B cell (primary cell): ENCODE measurements around the gene DNAL1. TPM values are rescaled to one million over a fixed set of nuclear protein-coding genes. Genes with fewer than 3 reads are reported as not detected.

ENCODE experiments used
- ATAC-seq: fragments of 200-7000 bp; cut with Tn5 transposase; one replicate; pipeline ENCODE4 v1.10.0; 2021; ENCODE audit warnings: low read depth, mild to moderate bottlenecking, moderate number of reproducible peaks, moderate library complexity
- CTCF ChIA-PET: fragments of 350-600 bp; sonication (Branson Sonifier 250); formaldehyde crosslinking; loops from one replicate; lab custom pipeline; 2021; ENCODE audit warnings: antibody characterized with exemption, inconsistent platforms; lab: Charles Lee
- POLR2A ChIA-PET: fragments of 350-600 bp; sonication (Branson Sonifier 250); formaldehyde crosslinking; loops from one replicate; lab custom pipeline; 2021; ENCODE audit warnings: antibody characterized with exemption; lab: Charles Lee
- DNase-seq: peaks from one replicate; pipeline ENCODE4 v3.0.0; 2013
- H2AFZ ChIP-seq: 2 replicates; pipeline ENCODE4 v1.6.1; 2012; ENCODE audit warnings: mild to moderate bottlenecking, low read depth, low read length; ENCODE audit not compliant: insufficient read depth, poor library complexity, severe bottlenecking
- H3K27ac ChIP-seq, 2 donors: 1 replicate in 1 of 2; 2 replicates in 1 of 2; pipeline ENCODE4 v1.5.1; 2012 to 2013; ENCODE audit warnings: low read length in 2 of 2, mild to moderate bottlenecking in 2 of 2, moderate library complexity in 1 of 2
- H3K27me3 ChIP-seq, 4 experiments: fragments of 200-600 bp in 1 of 4; sonication (generic) in 1 of 4; replicated peaks in 1 of 4; 1 replicate in 2 of 4; 2 replicates in 2 of 4; pipeline versions ENCODE4 v1.6.1 to v1.7.0; 2013 to 2016; ENCODE audit warnings: low read length in 3 of 4, mild to moderate bottlenecking in 2 of 4, mixed read lengths in 1 of 4, moderate library complexity in 1 of 4; ENCODE audit not compliant: insufficient read depth in 4 of 4, control insufficient read depth in 3 of 4; ENCODE audit errors: control extremely low read depth in 1 of 4
- H3K36me3 ChIP-seq, 2 experiments: replicated peaks in 1 of 2; 1 replicate in 1 of 2; 2 replicates in 1 of 2; pipeline versions ENCODE4 v1.6.1 to v1.7.1; 2013; ENCODE audit warnings: low read length in 1 of 2; ENCODE audit not compliant: insufficient read depth in 2 of 2, control insufficient read depth in 1 of 2; ENCODE audit errors: control extremely low read depth in 1 of 2, extremely low read depth in 1 of 2
- H3K4me1 ChIP-seq, 2 donors: fragments of 200-600 bp in 1 of 2; sonication (generic) in 1 of 2; 1 replicate in 1 of 2; 2 replicates in 1 of 2; pipeline versions ENCODE4 v1.5.1 to v1.6.1; 2013 to 2017; ENCODE audit warnings: low read length in 2 of 2; ENCODE audit not compliant: control insufficient read depth in 2 of 2, insufficient read depth in 2 of 2
- H3K4me2 ChIP-seq: replicated peaks from 2 replicates; pipeline ENCODE3; 2012; ENCODE audit warnings: mild to moderate bottlenecking, low read depth, low read length; ENCODE audit not compliant: poor library complexity, severe bottlenecking
- H3K4me3 ChIP-seq, 5 experiments: fragments of 200-600 bp in 1 of 5; sonication (generic) in 1 of 5; 1 replicate in 3 of 5; 2 replicates in 2 of 5; pipeline versions ENCODE4 v1.5.1 to v1.7.0; 2011 to 2016; ENCODE audit warnings: low read length in 4 of 5, mild to moderate bottlenecking in 4 of 5, low read depth in 2 of 5, control low read depth in 1 of 5, moderate library complexity in 1 of 5; ENCODE audit not compliant: insufficient read depth in 1 of 5; ENCODE audit errors: control extremely low read depth in 1 of 5, extremely low read depth in 1 of 5
- H3K79me2 ChIP-seq: fragments of 200-600 bp; sonication (generic); one replicate; pipeline ENCODE4 v1.6.0; 2016; ENCODE audit warnings: low read length; ENCODE audit not compliant: control insufficient read depth, insufficient read depth
- H3K9ac ChIP-seq: fragments of 200-600 bp; sonication (generic); 2 replicates; pipeline ENCODE4 v1.6.1; 2017; ENCODE audit warnings: mild to moderate bottlenecking, low read length, moderate library complexity
- H3K9me3 ChIP-seq, 3 donors: one replicate each; pipeline versions ENCODE4 v1.6.1 to v1.7.1; 2013; ENCODE audit warnings: low read length in 2 of 3; ENCODE audit not compliant: control insufficient read depth in 2 of 3, insufficient read depth in 1 of 3; ENCODE audit errors: control extremely low read depth in 1 of 3
- H4K20me1 ChIP-seq: 2 replicates; pipeline ENCODE4 v1.6.0; 2012; ENCODE audit warnings: mild to moderate bottlenecking, low read length; ENCODE audit not compliant: insufficient read depth, control insufficient read depth, poor library complexity, severe bottlenecking
- H3K27ac Mint-ChIP-seq: one replicate; pipeline ENCODE4 v1.8.0; 2021; ENCODE audit warnings: mixed read lengths
- H3K27me3 Mint-ChIP-seq: one replicate; pipeline ENCODE4 v1.8.0; 2021; ENCODE audit warnings: mixed read lengths
- H3K4me1 Mint-ChIP-seq: one replicate; pipeline ENCODE4 v1.8.0; 2021; ENCODE audit warnings: mixed read lengths
- H3K4me3 Mint-ChIP-seq: one replicate; pipeline ENCODE4 v1.8.0; 2021; ENCODE audit warnings: mixed read lengths
- H3K9me3 Mint-ChIP-seq: one replicate; pipeline ENCODE4 v1.8.0; 2022; ENCODE audit warnings: mixed read lengths; ENCODE audit not compliant: insufficient read depth
- CTCF ChIP-seq: fragments of 200-600 bp; IDR thresholded peaks from one replicate; pipeline ENCODE4 v1.8.0; 2022; ENCODE audit warnings: antibody characterized with exemption, mild to moderate bottlenecking
- EZH2 ChIP-seq: IDR thresholded peaks from 2 replicates; pipeline ENCODE4 v1.6.1; 2012; ENCODE audit warnings: borderline replicate concordance, low read depth, mild to moderate bottlenecking, moderate library complexity, low read length; ENCODE audit not compliant: insufficient read depth, poor library complexity, severe bottlenecking
- WGBS: methylation state at CpG from one replicate; pipeline ENCODE4 v1.1.5; 2013; ENCODE audit warnings: missing lambda C conversion rate; ENCODE audit not compliant: insufficient coverage; 5-methylcytosine and 5-hydroxymethylcytosine counted together
- intact Hi-C: fragments of 100-400 bp; cut with micrococcal nuclease; formaldehyde crosslinking; loops from one replicate; pipeline ENCODE4 v1.10.0; 2022
- polyA plus RNA-seq: library from polyadenylated mRNA; depleted of rRNA; stranded (reverse); fragments of >200 nt; gene quantifications from 2 replicates; pipeline ENCODE4 v1.2.3, GENCODE V29; 2012
- total RNA-seq, 2 donors: library from RNA; stranded (reverse); fragments of 120-200 nt in 1 of 2; gene quantifications; 1 replicate in 1 of 2; 2 replicates in 1 of 2; pipeline versions ENCODE4 v1.2.3 to v1.2.4, GENCODE V29; 2013 to 2022

The DNAL1 gene
- total and polyA plus RNA-seq, 2 donors (not counting 1 experiment from before 2014, with no cell fraction given) = 2.0 to 10.7 TPM

DNA sequence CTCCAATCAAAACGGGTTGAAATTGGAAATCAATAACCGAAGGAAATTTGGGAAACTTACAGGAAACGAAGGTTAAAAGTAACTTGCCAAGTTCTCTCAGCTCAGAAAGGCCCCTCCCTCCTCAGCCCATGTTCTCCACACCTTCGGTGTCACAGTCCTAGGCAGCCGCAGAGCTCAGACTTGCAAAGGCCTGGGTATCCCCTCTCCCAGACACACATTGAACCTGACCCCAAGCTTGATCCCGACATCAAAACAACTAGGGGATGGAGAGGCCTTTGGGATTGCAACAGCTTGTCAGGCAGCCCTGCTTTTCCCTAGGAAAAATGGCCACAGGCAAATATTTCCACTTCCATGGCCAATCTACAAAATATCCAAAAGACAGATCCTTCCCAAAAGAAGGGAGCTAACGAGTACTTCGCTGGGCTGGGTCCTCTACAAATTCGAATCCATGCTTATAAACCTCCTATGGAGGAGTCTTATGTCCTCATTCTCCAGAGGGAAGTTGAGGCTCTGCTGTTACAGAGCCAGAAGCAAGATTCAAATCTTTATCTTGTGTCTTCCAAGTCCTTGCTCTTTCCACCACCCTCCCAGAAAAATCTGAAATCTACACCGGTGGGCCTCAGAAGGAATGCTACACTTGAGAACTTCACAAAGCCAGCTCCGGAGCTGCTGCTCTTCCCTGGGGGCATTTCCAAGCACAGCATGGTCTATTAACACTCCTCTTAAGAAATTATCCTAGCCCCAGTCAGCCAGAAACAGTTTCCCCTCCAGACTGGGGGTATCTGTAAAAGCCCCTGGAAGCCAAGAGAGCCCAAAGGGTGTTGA lies 105.1 kb downstream of the DNAL1 start:
- Histone ChIP-seq H3K79me2 (peaks cover 100% of the 10 kb centered on the region), H3K9me3 (no peaks in the 10 kb centered on the region), H3K4me2 (peak overlapping the region; percentile 93), H4K20me1 (peaks cover 96% of the 10 kb centered on the region), H2AFZ (no peak overlapping the region), H3K4me3 (no peak overlapping the region), H3K9ac (no peak overlapping the region), H3K4me1 (peaks cover 95 to 99% of the 10 kb centered on the region in 2 donors), H3K27me3 (no peaks in the 10 kb centered on the region), H3K27ac (peak overlapping the region; percentile 86 to 90), H3K36me3 (peaks cover 0 to 16% of the 10 kb centered on the region in 2 experiments)
- CTCF ChIA-PET = interaction anchor here (1.1 to 17.2 kb wide), 6 partner anchors 9 to 75 kb away, joined by 3 to 220 read pairs (median 30); no protein-coding TSS in a partner anchor
- 63% methylated on average over 6 of the region's 11 CpGs for WGBS
- POLR2A ChIA-PET = interaction anchor here (1.8 kb wide), 1 partner anchor 10 kb away, joined by 12 read pairs; a partner anchor contains a TSS
- intact Hi-C loops = loop anchor here (5.0 kb wide), 2 partner anchors 38 to 137 kb away; partner anchors contain the start of genes PNMA1 and ZNF410
- Mint-ChIP-seq H3K27ac (peak overlapping the region; percentile 94), H3K4me1 (peaks cover 96% of the 10 kb centered on the region), H3K27me3 (no peaks in the 10 kb centered on the region), H3K4me3 (peak overlapping the region; percentile 47), H3K9me3 (no peaks in the 10 kb centered on the region)
- ATAC-seq (no peak), DNase-seq (no peak)
- TF ChIP-seq EZH2 (no peak), CTCF (no peak)
